Stimulated activated CD8-positive, alpha-beta memory T cell treated with anti-CD3 and anti-CD28 coated beads, Interleukin-12 subunit alpha, Interleukin-12 subunit beta, amount 100 ng/mL, for 1 hour (primary cell): ENCODE data around the gene RETREG3.
"Not testable (repeated sequence)": the region's sequence is repeated elsewhere in the genome, so short reads cannot be mapped to it uniquely, and the experiment has no call there.

Source experiments
- DNase-seq: peaks from one replicate; pipeline ENCODE4 v3.0.0-alpha.2; 2020; ENCODE audit warnings: low read depth

Gene RETREG3

DNA sequence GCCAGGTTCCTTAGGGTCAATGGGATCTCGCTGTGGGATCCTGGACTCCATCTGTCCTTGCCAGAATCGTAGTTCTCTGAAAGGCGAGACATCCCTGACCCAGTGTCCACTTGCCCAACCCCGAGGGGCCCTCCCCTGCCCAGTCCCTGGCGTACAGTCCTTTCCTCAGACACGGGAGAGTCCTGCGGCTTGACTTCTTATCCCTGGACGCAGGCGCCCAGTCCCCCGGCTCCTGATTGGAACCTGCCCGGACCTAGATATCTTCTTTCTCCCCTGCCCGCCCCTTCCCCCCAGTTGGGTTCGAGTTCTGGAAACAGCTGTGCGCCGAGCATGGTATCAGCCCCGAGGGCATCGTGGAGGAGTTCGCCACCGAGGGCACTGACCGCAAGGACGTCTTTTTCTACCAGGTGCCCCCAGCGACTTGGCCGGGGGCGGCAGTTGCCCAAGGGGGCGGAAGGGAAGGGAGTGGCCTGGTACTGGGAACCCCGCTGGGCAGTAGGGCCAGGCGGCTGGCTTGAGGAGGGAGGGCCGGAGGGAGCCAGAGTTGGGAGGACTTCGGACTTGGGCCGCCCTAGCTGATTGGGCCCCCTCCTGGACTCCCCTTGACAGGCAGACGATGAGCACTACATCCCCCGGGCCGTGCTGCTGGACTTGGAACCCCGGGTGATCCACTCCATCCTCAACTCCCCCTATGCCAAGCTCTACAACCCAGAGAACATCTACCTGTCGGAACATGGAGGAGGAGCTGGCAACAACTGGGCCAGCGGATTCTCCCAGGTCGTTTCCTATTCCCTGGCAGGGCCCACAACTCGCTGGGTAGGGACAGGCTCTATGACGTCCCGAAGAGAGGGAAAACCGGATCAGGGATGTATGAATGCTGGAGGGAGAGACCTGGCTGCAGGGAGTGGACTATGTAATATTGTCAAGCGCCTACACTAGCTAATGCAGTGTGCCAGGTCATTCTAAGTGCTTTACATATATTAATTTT is 934 bp upstream of the RETREG3 start:
- not testable (repeated sequence) for DNase-seq

DNA sequence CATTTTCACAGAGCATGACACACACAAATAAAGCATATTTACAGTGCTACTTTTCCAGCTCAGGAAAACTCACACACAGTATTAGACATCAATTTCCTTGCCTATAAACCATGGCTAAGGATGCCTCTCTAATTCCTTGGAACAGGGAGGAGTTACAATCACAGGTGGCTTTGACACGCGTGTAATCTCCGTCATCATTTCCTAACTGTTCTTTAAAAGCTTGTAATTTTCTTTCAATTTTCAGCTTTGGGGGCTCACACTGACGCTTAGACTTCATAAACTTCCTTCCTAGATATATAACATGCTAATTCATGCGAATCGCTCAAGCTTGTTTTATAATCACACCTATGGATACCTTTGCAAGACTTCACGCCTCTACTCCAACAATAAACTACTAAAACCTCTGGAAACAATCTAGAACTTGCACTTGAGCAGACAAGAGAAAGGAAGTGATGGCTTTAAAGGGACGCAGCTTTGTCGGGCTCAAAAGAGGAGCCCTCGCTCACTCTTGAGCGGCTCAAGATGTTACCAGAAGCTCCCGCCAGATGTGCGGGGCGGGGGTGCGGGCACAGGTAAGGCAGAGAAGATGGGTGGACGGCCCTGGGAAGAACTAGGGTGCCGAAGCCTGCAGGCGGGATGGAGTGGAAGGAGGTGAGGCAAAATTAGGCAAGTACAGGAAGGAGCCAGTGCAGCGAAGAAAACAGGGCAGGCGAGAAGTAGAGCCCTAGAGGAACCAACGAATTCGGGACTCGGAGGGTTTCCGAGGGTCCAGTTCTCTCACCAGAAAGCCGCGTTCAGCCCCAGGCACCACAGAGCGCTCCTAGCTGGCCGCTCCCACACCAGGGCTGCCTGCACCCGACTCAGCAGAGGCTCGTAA is 631 bp downstream of the RETREG3 start:
- DNase-seq, result no peak

DNA sequence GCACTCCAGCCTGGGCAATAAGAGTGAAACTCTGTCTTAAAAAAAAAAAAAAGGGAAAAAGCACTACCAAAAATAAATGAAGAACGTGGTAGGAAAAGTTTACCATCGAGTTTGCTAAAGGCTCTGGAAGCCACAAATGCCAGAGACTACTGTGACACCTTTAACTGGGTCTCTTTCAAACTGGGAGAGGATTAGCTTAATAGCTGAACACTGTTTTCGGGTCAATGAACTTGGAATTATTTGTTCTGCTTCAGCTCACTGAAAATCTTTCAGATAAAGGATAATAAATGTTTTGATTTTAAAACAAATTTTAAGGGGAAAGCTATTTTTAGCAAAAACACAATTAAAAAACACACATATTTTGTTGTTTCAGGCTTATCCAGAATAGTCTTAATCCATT is 1.4 kb downstream of the RETREG3 start:
- no peak for DNase-seq

DNA sequence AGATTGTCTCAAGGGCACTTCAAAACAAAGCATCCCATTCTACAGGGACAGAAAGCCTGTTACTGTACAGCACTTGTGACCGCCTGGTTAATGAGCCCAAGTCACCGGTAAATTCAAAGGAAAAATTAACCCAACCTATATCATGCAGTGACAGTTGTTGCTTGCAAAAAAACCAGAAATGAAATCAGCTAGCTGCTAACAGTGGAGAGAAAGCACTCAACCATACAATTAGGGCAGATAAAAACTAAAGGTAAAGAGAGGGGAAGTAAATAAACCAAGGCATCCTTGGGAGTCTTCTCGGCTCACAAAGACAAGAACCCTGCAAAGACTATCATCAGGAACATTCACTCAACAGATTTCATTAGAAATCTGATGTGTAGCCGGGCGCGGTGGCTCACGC is 5.9 kb downstream of the RETREG3 start:
- DNase-seq, result no peak

DNA sequence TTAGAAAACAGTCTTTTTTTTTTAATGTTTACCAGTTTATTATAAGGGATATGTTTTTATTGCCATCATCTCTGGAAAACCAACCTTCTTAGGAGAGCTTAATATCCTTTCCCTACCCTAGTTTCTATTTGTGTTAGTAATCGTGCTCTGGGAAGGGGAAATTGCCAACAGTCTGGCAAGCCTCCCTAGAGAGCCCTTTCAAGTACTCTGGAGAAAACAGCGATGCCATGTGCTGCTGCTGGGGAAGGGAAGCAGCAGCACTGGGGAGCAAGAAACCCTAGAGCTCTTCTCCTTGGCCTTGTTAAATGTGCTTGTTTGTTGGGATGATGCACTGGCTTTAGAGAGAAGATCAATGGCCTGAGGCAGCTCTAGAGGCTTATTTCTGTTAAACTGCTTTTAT is 10.3 kb downstream of the RETREG3 start:
- DNase-seq, result no peak

DNA sequence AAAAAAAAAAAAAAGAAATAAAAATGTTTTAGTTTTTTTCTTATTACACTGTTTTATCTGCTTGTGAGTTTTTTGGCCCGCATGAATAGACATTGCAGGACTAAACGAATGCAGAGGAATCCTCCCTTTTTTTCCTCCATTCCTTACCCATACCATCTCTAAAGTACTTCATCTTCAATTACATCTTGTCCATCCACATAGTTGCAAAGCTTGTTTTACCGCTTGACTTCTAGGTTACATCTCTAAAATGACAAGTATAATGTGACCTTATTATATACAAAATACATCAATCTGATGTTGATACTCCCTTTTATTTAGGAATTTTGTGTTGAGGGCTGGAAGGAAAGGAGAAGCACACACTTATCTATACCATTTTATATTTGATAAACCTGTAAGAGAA is 12.8 kb downstream of the RETREG3 start:
- DNase-seq, result no peak

DNA sequence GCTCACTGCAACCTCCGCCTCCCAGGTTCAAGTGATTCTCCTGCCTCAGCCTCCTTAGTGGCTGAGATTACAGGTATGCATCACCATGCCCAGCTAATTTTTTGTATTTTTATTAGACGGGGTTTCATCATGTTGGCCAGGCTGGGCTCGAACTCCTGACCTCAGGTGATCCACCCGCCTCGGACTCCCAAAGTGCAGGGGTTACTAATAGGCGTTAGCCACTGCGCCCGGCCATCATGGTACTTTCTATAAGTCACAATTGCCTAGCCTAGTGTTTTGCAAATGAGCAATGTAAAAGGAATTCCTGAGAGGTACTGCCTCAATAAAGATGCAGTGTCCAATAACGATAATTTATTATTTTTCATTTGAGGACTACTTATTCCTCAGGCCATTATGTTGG is 17.8 kb downstream of the RETREG3 start:
- no peak for DNase-seq

DNA sequence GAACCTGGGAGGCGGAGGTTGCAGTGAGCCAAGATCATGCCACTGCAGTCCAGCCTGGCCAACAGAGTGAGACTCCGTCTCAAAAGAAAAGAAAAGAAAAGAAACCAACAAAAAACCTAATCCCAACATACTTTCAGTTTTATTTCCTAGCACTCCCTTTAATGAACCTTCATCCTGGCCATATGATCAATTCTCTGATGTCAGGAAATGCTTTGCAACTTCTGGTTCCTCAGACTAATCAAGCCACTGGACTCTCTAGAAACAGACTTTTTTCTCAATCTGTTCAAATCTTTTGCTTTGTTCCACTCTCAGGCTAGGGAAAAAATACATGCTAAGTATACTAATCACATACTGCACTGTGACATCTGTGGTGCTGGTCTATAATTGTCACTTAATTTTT is 18.3 kb downstream of the RETREG3 start:
- DNase-seq, result no peak

DNA sequence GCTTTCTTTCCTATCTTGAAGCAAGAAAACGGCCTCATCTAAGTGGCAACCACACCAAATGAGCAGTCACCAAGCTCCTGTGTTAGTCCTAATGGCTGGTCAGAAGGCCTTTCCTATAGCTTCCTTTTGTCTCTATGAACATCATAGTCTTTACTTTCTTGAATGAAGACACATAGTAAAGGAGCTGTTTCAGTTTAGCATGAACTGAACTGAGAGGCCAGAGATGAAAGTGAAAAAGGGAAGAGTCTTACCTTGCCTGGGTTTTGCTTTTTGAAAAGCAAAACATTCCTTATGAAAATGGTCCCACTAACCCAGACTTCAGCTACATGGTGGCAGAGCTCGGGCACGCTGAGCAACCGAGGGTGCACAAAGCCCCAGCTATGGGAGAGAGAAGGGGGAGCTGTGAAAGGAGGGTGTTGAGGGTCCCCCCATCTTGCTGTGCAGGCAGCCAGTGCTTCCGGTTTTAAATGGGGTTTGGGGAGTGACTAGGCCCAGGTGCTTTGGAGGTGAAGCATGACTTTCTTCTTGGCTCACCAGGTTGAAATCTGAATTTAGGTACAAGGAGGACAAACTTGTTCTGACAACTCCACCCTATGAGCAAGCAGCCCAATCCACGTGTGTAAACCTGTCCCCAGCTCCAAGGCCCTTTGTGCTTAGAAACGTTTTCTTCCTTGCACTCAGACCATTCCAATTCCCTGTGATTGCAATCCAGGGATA is 22.5 kb downstream of the RETREG3 start:
- no peak for DNase-seq

DNA sequence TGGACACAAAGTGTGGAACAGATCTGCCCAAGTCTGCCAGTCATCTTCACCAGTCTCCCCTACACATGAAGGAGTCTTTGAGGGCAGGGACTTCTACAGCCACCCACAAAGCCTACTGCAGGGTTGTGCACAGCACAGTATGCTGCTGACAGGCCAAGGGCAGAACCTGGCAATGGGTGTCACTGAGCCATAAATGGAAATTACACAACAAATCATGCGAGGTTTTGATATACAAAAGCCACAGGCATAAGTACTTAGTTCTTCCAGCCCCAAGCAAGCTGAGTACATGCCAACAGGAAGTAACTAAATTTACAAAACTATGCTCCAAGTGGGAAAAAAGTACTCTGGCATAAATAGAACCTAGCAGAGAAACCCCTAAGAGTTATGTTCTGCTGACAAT is 23.8 kb downstream of the RETREG3 start:
- DNase-seq, result no peak

DNA sequence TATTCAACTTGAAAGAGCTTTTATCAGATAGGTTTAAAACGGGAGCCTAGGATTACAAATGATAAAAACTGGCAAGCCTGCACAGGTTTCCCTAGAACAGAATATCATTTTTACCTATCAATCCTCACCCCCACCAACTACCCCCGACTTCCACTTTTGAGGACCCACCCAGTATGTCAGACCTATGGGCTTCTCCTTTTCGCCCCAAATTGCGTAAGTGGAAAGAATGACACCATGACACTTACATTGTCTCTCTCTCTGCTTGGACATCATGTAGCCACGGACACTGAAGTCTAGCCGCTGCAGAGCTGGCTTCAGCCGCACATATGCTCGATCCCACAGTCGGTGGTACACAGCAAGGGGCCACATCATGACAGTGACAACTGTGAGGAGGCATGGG is 24.3 kb downstream of the RETREG3 start:
- DNase-seq, result no peak

DNA sequence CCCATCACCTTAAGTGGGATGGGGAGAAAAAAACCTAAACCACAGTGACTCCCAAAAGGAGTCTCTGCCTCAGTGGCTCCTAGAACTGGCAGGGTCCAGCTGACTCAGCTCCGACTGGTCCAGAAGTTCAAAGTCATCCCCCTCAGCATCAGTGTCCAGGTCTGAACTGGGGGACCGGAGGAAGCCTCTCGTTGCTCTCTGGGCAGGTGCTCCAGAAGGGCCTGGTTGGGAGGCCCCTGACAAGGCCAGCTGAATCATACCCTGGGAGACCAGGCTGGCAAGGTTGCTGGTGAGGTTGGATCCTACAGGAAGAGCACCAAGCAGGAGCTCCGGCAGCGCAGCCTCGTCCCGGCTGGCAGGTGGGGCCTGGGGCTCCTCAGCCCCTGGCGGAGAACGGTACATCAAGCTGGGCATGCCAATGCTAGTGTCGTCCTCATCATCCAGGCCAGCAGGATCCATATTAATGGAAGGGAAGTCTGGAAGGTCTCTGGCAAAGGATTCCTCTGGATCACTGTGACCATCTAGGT is 27.4 kb downstream of the RETREG3 start:
- no peak for DNase-seq

DNA sequence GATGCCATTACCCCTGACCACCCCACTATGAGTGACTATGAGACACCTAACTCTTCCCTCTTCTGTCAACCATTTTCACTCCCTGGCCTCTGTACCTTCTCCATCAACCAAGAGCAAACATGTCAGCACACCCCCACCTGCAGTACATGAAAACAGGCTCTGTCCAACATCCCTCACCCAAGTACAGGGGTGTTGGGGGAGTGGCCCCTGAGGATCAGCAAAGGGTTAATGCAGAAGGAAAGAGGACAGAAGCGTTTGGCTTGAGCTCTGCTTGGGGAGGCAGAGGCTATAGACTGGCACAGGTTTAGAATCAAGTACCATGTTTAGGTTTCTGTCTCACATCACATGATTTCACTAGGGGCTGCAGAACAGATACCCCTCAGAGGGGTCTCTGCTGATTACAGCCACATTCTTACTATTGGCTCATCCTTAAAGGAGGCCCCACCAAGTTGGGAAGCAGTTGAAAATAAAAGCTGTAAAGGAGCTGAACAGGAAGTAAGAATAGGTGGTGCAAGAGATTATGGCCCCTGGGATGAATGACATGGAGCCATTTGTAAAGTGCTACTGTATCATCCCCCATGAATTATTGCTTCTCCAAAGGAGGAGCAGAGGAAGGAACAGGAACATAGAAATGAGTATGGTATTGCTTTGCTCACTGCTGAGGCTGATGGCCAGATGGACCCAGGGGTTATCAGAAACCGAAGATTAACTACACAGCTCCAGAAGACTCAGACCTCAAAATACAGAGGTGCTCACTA is 29.2 kb downstream of the RETREG3 start:
- no peak for DNase-seq

DNA sequence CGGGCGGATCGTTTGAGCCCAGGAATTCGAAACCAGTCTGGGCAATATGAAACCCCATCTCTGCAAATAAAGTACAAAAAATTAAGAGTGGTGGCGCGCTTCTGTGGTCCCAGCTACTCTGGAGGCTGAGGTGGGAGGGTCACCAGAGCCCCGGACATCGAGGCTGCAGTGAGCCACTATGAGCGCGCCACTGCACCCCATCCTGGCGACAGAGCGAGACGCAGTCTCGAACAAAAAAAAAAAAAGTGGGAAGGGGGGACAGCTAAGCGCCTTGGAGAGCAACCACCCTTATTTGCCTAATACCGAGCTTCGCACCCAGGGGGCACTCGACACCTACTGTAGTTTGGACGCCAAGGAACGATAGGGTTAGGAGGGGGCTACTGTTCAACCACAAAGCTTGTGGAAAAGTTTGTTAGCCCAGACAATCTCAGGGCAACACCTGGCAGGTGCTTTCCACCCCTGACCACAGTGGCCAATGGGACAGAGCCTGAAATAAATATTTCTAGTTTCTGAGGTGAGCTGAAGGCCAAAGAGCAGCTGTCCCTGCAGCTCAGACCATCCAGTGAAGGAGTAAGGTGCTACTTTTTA is 30.8 kb downstream of the RETREG3 start:
- DNase-seq, result peak; percentile 51

DNA sequence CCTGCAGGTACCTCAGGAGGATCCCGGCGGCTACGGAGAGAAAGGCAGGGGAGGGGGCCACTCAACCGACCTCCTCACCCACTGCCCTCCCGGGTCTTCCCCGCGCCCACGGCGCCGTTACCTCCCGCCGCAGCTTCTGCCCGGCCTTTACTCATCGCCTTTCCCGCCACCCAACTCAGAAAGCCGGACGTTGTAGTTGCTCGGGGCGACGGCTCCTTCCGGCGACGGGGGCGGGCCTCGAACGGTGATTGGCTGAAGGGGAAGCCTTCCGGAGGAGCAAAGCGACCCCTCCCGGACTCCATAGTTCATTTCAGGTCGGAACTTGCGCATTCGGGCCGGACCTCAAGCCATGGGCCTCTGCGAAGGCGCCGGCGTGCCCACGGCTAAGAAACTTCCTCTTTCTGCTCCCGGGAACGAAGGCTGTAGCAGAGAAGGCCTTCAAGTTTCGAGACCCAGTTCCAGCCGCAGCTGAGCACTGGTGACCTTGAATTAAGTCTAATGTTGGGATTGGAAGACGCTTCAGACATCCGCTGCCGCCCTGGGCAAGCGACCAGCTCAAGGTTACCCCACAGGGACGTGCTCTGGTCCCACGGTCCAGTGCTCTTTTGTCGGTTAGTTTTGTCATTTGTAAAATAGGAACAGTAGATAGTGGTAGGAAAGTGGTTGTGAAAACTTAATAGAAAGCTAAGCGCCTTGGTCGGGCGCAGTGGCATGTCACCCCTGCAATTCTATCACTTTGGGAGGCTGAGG is 31.5 kb downstream of the RETREG3 start, which contains the start of gene PSMC3IP:
TSS of gene PSMC3IP (minus strand) at position 198 of the 750 bp plus-strand sequence. CDS start at position 155, 43 bp downstream.
- DNase-seq, result peak; percentile 86

DNA sequence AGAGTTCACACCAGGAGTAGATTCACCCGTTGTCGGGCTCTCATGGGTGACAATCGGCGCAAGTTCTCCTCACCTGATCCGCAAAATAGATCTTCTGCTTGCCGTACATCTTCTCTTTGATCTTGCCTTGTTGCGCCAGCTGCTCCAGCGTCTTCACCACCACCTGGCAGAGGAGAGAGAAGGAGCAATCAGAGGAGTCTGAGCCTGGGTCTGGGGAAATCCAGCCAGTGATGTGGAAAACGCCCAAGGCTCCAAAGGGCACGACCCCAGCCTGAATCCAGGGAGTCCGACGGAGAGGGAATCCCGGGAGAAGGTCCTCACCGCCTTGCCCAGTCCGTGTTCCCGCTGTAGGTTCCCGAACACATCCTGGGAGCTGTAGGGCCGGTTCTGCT is 32.0 kb downstream of the RETREG3 start:
- no peak for DNase-seq

DNA sequence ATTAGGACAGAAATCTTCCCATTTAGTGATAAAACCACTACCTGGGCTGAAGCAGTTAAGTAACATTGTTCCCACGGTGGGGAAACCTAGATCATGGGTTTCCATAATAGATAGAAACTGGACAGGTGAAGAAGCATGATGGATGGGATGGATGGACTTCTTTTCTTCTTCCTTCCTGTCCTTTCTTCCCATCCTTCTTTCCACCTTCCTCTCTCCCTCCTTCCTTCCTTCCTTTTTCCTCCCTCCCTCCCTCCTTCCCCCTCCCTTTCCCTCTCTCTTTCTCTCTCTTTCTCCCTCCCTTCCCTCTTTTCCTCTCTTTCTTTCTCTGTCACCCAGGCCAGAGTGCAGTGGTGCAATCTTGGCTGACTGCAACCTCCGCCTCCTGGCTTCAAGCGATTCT is 34.7 kb downstream of the RETREG3 start:
- no peak for DNase-seq

DNA sequence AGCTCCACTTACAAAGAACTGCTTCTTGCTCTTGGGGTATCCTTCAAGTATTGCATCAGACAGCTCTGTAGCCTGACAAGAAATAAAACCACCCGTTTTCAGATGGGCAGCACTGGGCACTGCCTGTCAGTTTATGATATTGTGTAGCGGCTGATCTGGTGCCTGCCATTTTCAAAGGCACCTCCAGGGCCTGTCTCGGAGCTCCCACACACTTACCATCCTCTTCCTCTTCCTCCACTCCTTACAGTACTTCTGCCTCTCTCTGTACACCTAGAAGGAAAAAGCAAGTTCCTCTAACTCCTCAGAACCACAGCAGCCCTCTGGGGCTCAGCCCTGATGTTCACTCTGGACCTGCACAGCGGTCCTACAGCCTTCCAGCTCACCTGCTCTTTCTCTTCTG is 36.1 kb downstream of the RETREG3 start:
- no peak for DNase-seq

DNA sequence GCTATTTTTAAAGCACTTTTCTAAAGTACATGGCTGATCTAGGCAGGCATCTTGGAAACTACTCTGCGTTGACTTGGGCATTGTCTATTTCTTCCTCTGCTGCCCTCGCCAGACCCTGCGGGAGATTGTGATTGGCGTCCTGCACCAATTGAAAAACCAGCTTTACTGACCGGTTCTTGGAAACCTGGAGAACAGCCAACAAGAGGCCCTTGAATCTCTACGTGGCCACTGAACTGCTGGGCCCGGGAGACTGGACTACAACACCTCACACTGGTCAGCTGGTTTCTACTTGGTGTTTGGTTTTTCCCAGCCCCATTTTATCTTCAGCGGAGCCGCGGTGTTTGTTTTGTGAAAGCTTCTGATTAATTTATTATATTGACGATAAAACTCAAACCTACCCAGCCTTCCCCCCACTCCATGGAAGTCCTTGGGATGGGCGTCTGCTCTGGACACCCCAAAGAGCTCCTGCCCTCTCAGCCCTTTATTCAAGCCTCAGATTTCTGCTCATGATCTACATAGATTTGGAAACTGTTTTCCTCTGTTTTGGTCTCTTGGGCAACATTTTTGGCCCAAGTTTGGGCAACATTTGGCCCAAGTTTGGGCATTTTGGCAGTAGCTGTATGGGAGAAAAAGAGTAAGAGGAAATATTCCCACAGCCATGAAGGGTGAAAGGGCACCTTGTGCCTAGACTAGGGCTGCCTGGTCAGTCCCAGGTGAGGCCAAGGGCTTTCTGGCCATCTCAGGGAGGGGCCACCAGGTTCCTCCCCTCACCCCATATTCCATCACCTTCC is 37.5 kb downstream of the RETREG3 start:
- no peak for DNase-seq
